ENCODE measurements around the gene POLR3G. TPM values are rescaled to one million over a fixed set of nuclear protein-coding genes. Genes with fewer than 3 reads are reported as not detected.

The POLR3G gene
- total and polyA plus RNA-seq, 9 donors = 1.1 to 3.2 (median 1.5) TPM

- no CpG with 5 or more reads among the region's 1 CpG for WGBS (ENCODE audit: insufficient coverage)
These were observed 20.5 kb downstream of the POLR3G start for GRCh38 chr5:90495146-90495545.

GRCh38 chr5:90503596-90503995, 28.9 kb downstream of the POLR3G start:
- H3K9me3 ChIP-seq (replicated peaks; ENCODE audit: control insufficient read depth, low read depth, low read length) = no peaks in the 10 kb centered on the region
- H3K4me1 ChIP-seq (ENCODE audit: control insufficient read depth, insufficient read depth, low read length) = no peaks in the 10 kb centered on the region
- no peaks in the 10 kb centered on the region for H3K36me3 ChIP-seq (ENCODE audit: control insufficient read depth, insufficient read depth, low read length)
- no peak overlapping the region for H3K27ac ChIP-seq (ENCODE audit: low read length)
- no peak overlapping the region for H3K4me3 ChIP-seq (ENCODE audit: low read length)
- no peak for DNase-seq
- no peaks in the 10 kb centered on the region for H3K27me3 ChIP-seq (ENCODE audit: control insufficient read depth, insufficient read depth, low read length)
- no CpG with 5 or more reads among the region's 1 CpG for WGBS (ENCODE audit: insufficient coverage)

More at GRCh38 chr5:90495146-90495545, 20.5 kb downstream of the POLR3G start:
- Histone ChIP-seq H3K4me3 (ENCODE audit: low read length) (no peak overlapping the region), H3K36me3 (ENCODE audit: control insufficient read depth, insufficient read depth, low read length) (no peaks in the 10 kb centered on the region), H3K9me3 (replicated peaks; ENCODE audit: control insufficient read depth, low read depth, low read length) (peaks cover 2% of the 10 kb centered on the region), H3K4me1 (ENCODE audit: control insufficient read depth, insufficient read depth, low read length) (no peaks in the 10 kb centered on the region), H3K27ac (ENCODE audit: low read length) (no peak overlapping the region), H3K27me3 (ENCODE audit: control insufficient read depth, insufficient read depth, low read length) (no peaks in the 10 kb centered on the region)
- DNase-seq = no peak

GRCh38 chr5:90504743-90505142, 30.1 kb downstream of the POLR3G start:
- H3K9me3 ChIP-seq (replicated peaks; ENCODE audit: control insufficient read depth, low read depth, low read length) = no peaks in the 10 kb centered on the region
- no peaks in the 10 kb centered on the region for H3K36me3 ChIP-seq (ENCODE audit: control insufficient read depth, insufficient read depth, low read length)
- no peak overlapping the region for H3K27ac ChIP-seq (ENCODE audit: low read length)
- H3K4me3 ChIP-seq (ENCODE audit: low read length) = no peak overlapping the region
- H3K4me1 ChIP-seq (ENCODE audit: control insufficient read depth, insufficient read depth, low read length) = no peaks in the 10 kb centered on the region
- H3K27me3 ChIP-seq (ENCODE audit: control insufficient read depth, insufficient read depth, low read length) = no peaks in the 10 kb centered on the region
- no peak for DNase-seq
- no CpG with 5 or more reads among the region's 2 CpGs for WGBS (ENCODE audit: insufficient coverage)

GRCh38 chr5:90506221-90506620, 31.6 kb downstream of the POLR3G start:
- no peaks in the 10 kb centered on the region for H3K9me3 ChIP-seq (replicated peaks; ENCODE audit: control insufficient read depth, low read depth, low read length)
- no peaks in the 10 kb centered on the region for H3K4me1 ChIP-seq (ENCODE audit: control insufficient read depth, insufficient read depth, low read length)
- DNase-seq = no peak
- H3K27ac ChIP-seq (ENCODE audit: low read length) = no peak overlapping the region
- H3K36me3 ChIP-seq (ENCODE audit: control insufficient read depth, insufficient read depth, low read length) = no peaks in the 10 kb centered on the region
- no peaks in the 10 kb centered on the region for H3K27me3 ChIP-seq (ENCODE audit: control insufficient read depth, insufficient read depth, low read length)
- H3K4me3 ChIP-seq (ENCODE audit: low read length) = no peak overlapping the region

- Histone ChIP-seq H3K36me3 (ENCODE audit: control insufficient read depth, insufficient read depth, low read length) (no peaks in the 10 kb centered on the region), H3K4me1 (ENCODE audit: control insufficient read depth, insufficient read depth, low read length) (no peaks in the 10 kb centered on the region), H3K27ac (ENCODE audit: low read length) (no peak overlapping the region), H3K9me3 (replicated peaks; ENCODE audit: control insufficient read depth, low read depth, low read length) (no peaks in the 10 kb centered on the region), H3K4me3 (ENCODE audit: low read length) (no peak overlapping the region), H3K27me3 (ENCODE audit: control insufficient read depth, insufficient read depth, low read length) (no peaks in the 10 kb centered on the region)
- WGBS (ENCODE audit: insufficient coverage) = no CpG with 5 or more reads among the region's 1 CpG
- DNase-seq = no peak
These were observed 35.8 kb downstream of the POLR3G start for GRCh38 chr5:90510438-90510837.

GRCh38 chr5:90514520-90514919, 39.9 kb downstream of the POLR3G start:
- WGBS (ENCODE audit: insufficient coverage) = 67% methylated on average over 1 of the region's 3 CpGs
- no peak overlapping the region for H3K4me3 ChIP-seq (ENCODE audit: low read length)
- H3K36me3 ChIP-seq (ENCODE audit: control insufficient read depth, insufficient read depth, low read length) = peaks cover 4% of the 10 kb centered on the region
- H3K4me1 ChIP-seq (ENCODE audit: control insufficient read depth, insufficient read depth, low read length) = no peaks in the 10 kb centered on the region
- H3K9me3 ChIP-seq (replicated peaks; ENCODE audit: control insufficient read depth, low read depth, low read length) = no peaks in the 10 kb centered on the region
- DNase-seq = no peak
- H3K27ac ChIP-seq (ENCODE audit: low read length) = no peak overlapping the region
- H3K27me3 ChIP-seq (ENCODE audit: control insufficient read depth, insufficient read depth, low read length) = no peaks in the 10 kb centered on the region

- Histone ChIP-seq H3K27me3 (ENCODE audit: control insufficient read depth, insufficient read depth, low read length) (no peaks in the 10 kb centered on the region), H3K9me3 (replicated peaks; ENCODE audit: control insufficient read depth, low read depth, low read length) (no peaks in the 10 kb centered on the region), H3K27ac (ENCODE audit: low read length) (no peak overlapping the region), H3K36me3 (ENCODE audit: control insufficient read depth, insufficient read depth, low read length) (peaks cover 18% of the 10 kb centered on the region), H3K4me1 (ENCODE audit: control insufficient read depth, insufficient read depth, low read length) (no peaks in the 10 kb centered on the region), H3K4me3 (ENCODE audit: low read length) (no peak overlapping the region)
- DNase-seq = no peak
These were observed 44.0 kb downstream of the POLR3G start for GRCh38 chr5:90518661-90519060.

GRCh38 chr5:90519081-90519480, 44.4 kb downstream of the POLR3G start:
- Histone ChIP-seq H3K4me1 (ENCODE audit: control insufficient read depth, insufficient read depth, low read length) (no peaks in the 10 kb centered on the region), H3K36me3 (ENCODE audit: control insufficient read depth, insufficient read depth, low read length) (peaks cover 18% of the 10 kb centered on the region), H3K4me3 (ENCODE audit: low read length) (no peak overlapping the region), H3K27me3 (ENCODE audit: control insufficient read depth, insufficient read depth, low read length) (no peaks in the 10 kb centered on the region), H3K9me3 (replicated peaks; ENCODE audit: control insufficient read depth, low read depth, low read length) (no peaks in the 10 kb centered on the region), H3K27ac (ENCODE audit: low read length) (no peak overlapping the region)
- WGBS (ENCODE audit: insufficient coverage) = 93% methylated on average over 2 of the region's 7 CpGs
- DNase-seq = no peak

GRCh38 chr5:90528601-90529193, 54.0 kb downstream of the POLR3G start:
- DNase-seq = peak; percentile 67
- Histone ChIP-seq H3K27ac (ENCODE audit: low read length) (peak overlapping the region; percentile 97), H3K4me3 (ENCODE audit: low read length) (peak overlapping the region; percentile 98), H3K36me3 (ENCODE audit: control insufficient read depth, insufficient read depth, low read length) (no peaks in the 10 kb centered on the region), H3K27me3 (ENCODE audit: control insufficient read depth, insufficient read depth, low read length) (peaks cover under 1% of the 10 kb centered on the region), H3K9me3 (replicated peaks; ENCODE audit: control insufficient read depth, low read depth, low read length) (no peaks in the 10 kb centered on the region), H3K4me1 (ENCODE audit: control insufficient read depth, insufficient read depth, low read length) (peaks cover 6% of the 10 kb centered on the region)
- 5% methylated on average over 14 of the region's 18 CpGs for WGBS (ENCODE audit: insufficient coverage)

- WGBS (ENCODE audit: insufficient coverage) = under 1% methylated on average over 64 of the region's 64 CpGs
- peaks cover 6% of the 10 kb centered on the region for H3K4me1 ChIP-seq (ENCODE audit: control insufficient read depth, insufficient read depth, low read length)
- no peaks in the 10 kb centered on the region for H3K9me3 ChIP-seq (replicated peaks; ENCODE audit: control insufficient read depth, low read depth, low read length)
- H3K27me3 ChIP-seq (ENCODE audit: control insufficient read depth, insufficient read depth, low read length) = peaks cover 2% of the 10 kb centered on the region
- peak; percentile 99 for DNase-seq
- no peaks in the 10 kb centered on the region for H3K36me3 ChIP-seq (ENCODE audit: control insufficient read depth, insufficient read depth, low read length)
- H3K4me3 ChIP-seq (ENCODE audit: low read length) = peak within 1 kb of the TSS; percentile 98
- H3K27ac ChIP-seq (ENCODE audit: low read length) = peak within 1 kb of the TSS; percentile 97
These were observed 54.7 kb downstream of the POLR3G start, which contains the start of gene LYSMD3 for GRCh38 chr5:90529194-90529938. LYSMD3 (minus strand) TSS chr5:90529584; CDS start chr5:90525289, 4,295 bp downstream.
